AG10803 (cell line): ENCODE results near the gene OR2Z1.

ENCODE experiments used
- DNase-seq: peaks from one replicate; pipeline ENCODE4 v3.0.0; 2010; ENCODE audit warnings: low read depth
- H3K4me3 ChIP-seq: 2 replicates; pipeline ENCODE4 v1.5.1; 2011; ENCODE audit warnings: mild to moderate bottlenecking, low read length, control low read depth
- TF ChIP-seq, protein P1 (sequence below): conservative IDR thresholded peaks from 2 replicates; pipeline ENCODE4 v1.5.1; 2011; ENCODE audit warnings: mild to moderate bottlenecking, low read length, control low read depth, inconsistent platforms

The OR2Z1 gene

DNA sequence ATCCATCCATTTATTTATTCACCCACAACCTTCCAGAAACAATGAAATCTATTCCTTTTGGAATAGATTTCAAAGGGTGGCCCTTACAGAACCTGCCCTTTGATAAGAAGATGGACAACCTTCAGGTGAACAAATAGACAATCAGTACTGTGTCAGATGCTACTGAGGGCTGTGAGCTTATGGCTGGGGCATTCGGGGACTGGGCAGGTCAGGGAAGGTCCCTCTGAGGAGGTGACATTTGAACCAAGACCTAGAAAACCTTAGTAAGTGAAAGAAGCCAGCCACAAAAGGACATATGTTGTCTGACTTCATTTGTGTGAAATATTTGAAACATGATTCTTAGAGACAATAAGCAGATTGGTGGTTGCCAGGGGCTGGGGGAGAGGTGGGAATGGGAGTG lies 38.5 kb upstream of the OR2Z1 start:
- DNase-seq: no peak
- TF ChIP-seq, protein P1, sequence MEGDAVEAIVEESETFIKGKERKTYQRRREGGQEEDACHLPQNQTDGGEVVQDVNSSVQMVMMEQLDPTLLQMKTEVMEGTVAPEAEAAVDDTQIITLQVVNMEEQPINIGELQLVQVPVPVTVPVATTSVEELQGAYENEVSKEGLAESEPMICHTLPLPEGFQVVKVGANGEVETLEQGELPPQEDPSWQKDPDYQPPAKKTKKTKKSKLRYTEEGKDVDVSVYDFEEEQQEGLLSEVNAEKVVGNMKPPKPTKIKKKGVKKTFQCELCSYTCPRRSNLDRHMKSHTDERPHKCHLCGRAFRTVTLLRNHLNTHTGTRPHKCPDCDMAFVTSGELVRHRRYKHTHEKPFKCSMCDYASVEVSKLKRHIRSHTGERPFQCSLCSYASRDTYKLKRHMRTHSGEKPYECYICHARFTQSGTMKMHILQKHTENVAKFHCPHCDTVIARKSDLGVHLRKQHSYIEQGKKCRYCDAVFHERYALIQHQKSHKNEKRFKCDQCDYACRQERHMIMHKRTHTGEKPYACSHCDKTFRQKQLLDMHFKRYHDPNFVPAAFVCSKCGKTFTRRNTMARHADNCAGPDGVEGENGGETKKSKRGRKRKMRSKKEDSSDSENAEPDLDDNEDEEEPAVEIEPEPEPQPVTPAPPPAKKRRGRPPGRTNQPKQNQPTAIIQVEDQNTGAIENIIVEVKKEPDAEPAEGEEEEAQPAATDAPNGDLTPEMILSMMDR: no peak
- H3K4me3 ChIP-seq: no peak overlapping the region

DNA sequence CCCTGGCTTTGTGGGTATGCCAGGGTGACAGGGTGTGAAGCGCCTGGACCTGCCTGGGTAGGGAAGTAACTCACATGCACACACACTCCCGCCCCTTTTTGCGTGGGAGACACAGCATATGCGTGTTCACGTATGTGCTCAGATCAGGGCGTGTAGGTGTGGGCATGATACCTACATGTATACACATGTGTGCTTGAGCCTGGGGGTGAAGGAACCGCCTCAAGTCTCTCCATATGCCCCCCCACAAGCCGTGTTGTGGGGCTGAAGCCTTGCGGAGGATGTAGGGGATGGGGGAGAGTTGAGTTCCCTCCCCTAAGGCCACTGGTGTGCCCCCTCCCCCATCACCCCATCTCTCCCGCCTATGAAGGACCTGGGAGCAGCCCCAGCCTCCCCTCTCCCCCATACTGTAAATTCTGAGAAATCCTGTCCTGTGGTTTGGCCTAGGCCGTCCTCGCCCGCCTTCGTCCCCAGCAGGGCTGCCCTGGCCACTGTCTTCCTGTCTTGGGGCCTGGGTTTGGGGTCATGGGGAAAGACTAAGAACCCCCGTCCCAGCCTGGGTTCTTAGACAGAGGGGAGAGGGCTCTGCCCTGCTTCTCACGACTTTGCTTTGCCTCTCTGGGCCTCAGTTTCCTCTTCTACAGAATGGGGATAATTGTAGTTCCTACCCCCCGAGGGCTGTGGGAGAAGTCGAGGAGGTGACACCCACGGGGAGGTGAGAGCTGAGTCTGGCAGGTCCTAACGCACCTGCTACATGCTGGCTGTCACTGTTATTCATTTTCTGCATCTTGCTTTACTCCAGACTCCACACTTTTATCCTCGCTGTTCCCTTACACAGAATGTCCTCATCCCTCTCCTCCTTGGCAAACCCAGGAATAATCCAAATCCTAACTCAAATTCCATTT lies 37.2 kb upstream of the OR2Z1 start:
- no peak overlapping the region for H3K4me3 ChIP-seq
- DNase-seq: no peak
- TF ChIP-seq, protein P1: no peak

DNA sequence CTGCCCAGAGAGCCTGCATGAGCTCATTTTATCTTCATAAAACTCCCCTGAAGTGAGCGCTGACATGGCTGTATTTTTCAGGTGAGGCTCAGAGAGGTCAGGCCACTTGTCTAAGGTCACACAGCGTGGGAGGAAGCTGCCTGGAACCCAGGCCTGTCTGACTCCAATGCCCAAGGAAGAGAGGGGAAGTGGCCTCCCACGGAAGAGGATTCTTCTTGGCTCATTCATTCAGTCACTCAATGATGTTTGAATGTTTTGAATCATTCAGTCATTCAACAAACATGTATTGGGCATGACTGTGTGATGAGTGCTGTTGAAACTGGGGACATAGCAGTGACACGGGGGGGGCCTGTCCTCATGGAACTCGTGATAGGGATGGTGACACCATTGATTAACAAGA lies 34.9 kb upstream of the OR2Z1 start:
- TF ChIP-seq, protein P1: no peak
- no peak overlapping the region for H3K4me3 ChIP-seq
- DNase-seq: no peak

DNA sequence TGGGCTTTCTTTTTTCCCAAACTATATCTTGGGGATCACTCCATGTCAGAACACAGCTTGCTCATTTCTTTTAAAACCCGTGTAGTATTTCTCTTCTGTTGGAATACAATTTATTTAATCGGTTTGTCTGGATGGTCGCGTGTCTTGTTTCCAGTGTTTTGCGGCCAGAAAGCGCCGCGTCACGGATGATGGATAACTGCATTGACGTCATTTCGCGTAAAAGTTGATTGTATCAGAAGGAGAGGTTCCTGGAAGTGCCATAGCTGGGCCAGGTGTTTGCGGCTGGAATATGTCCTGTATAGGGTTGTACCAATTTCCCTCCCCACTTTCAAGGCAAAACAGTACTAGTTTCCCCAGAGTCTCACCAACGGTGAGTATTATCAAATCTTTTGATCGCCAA lies 32.5 kb upstream of the OR2Z1 start:
- no peak for DNase-seq
- TF ChIP-seq, protein P1: no peak
- no peak overlapping the region for H3K4me3 ChIP-seq

DNA sequence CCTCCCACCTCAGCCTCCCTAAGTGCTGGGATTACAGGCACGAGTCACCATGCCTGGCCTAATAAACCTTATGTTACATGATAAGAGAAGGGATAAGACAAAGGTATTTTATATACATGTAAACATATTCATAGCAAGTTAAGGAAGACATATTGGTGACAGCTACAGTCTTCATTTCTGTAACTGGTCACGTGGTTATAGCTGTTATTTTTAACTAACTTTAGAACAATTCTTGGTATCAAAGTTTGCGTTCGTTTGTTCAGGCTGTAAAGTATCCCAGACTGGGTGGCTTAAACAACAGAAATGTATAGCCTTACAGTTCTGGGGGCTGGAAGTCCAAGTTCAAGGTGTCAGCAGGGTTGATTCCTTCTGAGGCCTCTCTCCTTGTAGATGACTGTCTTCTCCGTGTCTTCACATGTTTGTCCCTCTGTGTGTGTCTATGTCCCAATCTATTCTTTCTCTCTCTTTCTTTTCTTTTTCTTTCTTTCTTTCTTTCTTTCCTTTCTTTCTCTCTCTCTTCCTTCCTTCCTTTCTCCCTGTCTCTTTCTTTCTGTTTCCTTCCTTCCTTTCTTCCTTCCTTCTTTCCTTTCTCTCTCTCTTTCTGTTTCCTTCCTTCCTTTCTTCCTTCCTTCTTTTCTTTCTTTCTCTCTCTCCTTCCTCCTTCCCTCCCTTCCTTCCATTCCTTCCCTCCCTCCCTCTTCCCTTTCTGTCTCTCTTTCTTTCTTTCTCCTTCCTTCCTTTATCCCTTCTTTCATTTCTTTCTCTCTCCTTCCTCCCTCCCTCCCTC lies 30.5 kb upstream of the OR2Z1 start:
- no peak for DNase-seq
- H3K4me3 ChIP-seq: no peak overlapping the region
- TF ChIP-seq, protein P1: no peak

DNA sequence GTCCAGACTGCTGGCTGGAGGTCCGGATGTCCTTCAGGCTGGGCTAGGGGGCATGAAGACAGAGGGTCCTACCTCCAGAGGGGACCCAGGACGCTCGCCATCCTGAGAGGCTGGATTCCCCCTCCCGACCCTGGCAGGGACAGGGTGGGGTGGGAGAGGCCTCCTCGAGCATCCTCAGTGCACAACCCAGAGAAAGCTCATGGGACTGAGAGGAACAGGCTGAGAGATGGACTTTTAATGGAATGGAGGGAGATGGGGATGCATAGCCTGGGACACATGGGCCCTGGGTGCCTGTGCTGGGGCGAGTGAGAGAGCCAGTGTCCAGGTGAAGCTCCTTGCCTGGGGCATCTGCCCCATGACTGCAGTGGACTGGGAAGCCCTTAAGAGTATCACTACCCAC lies 25.9 kb upstream of the OR2Z1 start:
- no peak for DNase-seq

More for the DNA sequence above, 25.9 kb upstream of the OR2Z1 start:
- TF ChIP-seq, protein P1: no peak
- H3K4me3 ChIP-seq: no peak overlapping the region
